Left renal cortex interstitium (tissue), 4 donors: ENCODE measurements around the gene HOXA2. TPM values are rescaled to one million over a fixed set of nuclear protein-coding genes. Genes with fewer than 3 reads are reported as not detected.

ENCODE experiments used
- DNase-seq, 4 donors: peaks; one replicate each; pipeline ENCODE4 v3.0.0-alpha.2; 2013; ENCODE audit warnings: low read depth in 4 of 4, low spot score in 2 of 4, missing footprints in 1 of 4
- polyA plus RNA-seq, 4 donors: library from polyadenylated mRNA; unstranded; fragments of 120-200 nt; gene quantifications; one replicate each; pipeline ENCODE4 v1.2.1, GENCODE V29; 2013; ENCODE audit not compliant: insufficient read length in 4 of 4

HOXA2 gene
- polyA plus RNA-seq, 4 donors: 6.5 to 13.6 (median 10.5) TPM

DNA sequence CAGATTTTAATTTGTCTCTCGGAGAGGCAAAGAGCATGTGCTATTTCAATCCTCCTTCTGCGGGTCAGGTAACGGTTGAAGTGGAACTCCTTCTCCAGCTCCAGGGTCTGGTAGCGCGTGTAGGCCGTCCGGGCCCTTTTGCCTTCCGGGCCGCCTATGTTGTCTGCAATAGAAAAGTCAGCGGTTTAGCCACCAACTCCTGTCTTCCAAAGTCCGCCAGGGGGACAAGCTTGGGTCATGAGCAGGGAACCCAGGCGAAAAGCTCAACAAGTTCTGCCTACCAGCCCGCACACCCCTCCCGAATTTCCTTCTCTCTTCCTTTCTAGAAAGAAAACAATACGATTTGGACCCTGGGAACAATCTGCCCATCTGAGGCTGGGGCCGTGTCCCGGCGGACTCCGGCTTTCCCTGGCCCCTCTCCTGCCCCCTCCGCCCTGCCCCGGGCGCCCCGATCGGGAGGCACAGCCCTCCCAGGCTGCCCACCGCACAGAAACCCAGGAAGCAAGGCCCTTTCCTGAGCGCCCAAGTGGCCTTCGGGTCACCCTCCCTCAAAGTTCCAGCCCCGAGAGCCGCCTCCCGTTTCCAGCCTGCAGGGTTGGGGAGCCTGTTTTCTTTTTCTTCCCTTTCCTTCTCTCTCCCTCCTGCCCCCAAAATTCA, 39.6 kb upstream of the HOXA2 start:
- no peak for DNase-seq

DNA sequence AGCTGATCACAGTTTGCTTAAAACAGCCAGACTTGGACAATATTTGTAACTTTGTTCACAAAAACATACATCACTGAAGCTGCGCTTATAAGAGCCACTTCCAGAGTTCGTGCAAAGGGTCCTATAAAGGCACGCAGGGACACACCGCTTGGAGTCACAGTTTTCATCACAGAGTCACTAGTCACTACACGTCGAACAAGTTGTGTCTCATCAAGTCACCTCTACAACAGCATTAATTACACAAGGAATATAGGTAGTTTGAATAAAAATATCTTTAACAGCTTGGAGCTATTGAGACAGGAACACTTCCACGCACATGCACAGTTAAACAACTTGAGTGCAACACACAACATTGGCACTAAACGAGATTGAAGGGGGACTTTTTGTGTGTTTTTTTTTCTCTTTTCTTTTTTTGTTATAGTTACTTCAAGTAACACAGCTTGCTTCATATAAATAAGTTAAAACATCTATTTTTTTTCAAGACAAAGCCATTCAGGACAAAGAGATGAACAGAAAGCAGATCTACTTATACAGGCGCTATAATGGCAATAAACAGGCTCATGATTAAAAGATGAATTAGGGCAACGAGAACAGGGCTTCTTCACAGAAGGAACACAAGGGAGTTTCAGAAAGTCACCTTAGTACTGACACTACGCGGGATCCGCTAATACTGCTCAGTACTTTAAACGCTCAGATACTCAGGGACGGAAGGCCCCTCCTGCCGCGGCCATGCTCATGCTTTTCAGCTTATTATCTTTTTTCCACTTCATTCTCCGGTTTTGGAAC, 38.8 kb upstream of the HOXA2 start:
- DNase-seq: no peak

DNA sequence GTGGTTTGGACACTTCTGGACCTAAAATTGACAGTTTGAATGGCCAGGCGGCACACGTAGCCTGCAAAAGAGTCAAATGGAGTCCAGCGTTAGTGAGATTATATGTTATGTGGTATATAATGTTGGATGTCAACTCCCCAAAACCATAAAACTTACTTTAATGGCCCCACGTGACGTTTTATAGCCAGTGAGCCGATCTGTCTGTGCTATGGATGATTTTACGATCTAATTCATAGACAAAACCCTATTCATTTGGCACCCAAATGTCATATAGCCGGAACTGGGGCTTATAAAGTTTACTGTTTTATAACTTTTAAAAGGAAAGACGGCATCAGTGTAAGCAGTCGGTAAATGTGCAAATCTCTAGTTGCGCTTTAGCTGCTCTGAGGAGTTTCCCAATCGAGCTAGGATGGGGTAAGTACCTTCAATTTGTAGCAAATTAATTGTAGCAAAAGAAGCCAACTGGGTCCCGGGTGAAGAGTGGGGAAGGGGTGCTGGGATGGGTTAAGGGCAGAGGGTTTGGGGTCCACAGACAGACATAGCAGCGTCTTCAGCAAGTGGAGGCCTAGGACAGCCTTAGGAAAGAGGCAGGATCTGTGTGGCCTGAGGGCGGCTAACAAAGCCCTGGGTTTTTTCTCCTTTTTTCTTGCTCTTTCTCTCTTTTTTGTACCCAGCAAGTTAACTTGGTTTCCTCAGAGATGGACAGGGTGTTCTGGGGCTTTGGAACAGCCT, 37.8 kb upstream of the HOXA2 start:
- DNase-seq: no peak

DNA sequence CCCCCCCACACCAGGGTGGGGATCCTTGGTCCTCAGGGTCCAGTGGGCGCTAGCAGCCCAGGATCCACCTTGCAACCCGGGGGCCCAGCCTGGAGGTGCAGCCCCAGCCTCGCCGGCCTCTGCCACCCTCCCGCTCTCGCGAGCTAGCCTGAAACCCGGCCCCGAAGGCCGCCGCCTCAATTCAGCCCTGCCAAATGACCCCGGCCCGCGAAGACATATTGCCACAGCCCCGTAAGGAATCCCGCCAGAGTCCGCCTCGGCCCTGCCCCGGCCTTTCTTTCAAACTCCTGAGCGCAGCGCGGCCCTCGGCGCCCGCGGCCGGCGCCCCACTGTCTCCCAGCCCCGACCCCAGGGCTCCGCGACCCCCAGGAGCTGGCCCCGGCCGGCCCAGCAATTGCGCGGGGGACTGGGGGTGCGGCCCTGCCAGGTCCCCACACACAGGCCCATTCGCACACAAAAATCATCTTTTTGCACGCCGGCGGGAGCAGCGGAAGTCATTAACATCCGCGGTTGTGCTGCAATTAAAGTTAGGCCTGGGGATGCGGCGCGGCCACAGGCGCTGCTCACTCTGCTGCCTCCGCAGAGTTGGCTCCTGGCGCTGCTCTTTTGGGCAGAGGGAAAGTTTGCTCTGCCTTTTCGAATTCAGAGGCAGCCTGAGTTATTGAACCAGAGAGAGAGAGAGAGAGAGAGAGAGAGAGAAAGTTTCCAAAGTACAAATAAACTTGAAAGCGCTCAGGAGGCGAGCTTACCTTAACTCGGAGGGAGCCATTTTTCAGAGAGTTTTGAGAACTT, 37.0 kb upstream of the HOXA2 start:
- DNase-seq: no peak

DNA sequence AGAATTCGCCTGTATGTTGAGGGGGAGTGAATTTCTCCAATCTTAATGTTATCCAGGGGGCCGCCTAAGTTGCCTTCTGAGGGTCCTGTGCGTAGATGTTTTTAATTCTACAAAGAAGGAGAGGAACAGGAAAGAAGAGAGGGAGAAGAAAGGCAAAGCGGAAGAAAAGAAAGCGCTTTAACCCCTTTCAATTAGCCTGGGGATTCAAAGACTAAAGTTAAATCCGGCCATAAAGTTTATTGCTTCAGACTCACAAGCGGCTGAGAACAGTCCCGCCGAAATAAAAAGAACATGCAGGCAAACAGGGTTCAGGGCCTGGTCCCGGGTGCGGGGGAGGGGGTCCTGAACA, 36.5 kb upstream of the HOXA2 start:
- DNase-seq: no peak

DNA sequence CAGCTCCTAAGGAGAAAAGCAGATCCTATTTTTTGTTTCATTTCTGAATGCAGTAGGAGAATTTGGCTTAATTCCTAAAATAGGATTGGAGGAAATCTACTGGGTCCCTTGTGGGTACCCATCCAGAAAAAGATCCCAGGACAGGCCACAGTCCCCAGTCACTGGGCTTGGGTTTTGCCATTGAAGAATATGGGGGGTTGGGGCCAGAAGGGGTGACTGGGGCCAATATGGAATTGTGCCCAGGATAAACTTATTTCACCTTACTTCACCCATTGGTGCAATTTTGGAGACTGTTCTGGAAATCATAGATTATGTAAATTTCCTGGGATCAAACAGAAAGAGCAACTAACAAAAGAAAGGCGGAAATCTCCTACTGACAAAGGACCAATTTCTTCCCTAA, 36.0 kb upstream of the HOXA2 start:
- DNase-seq: no peak

DNA sequence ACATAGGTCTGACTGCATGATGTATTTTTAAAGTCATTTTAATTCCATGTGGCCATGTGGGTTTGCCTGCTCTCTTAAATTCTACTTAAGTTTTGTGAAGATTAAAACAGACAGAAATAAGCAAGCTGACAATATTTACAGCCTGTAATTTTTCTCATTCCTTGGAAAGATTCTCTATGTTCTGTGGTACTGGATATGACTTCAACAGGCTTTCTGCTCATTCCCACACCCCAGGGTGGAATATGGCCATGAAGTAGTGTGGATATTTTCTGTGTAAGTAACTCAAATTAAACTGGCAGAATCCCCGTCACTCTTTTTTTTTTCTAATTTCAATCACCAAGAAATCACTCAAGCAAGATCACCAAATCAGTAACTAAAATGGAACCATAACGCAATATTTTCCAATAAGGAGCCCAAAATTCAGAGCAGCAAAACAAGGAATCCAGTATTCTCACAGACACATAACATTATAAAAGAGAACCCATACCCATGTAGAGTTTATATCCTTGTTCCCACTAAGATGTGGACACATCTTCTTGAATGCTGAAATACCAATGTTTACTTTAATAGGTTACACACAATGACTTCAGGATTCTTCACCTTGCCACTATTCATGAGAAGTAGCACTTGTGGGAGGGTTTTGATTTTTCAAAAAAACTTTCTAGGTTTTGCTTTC, 35.3 kb upstream of the HOXA2 start:
- DNase-seq: no peak

DNA sequence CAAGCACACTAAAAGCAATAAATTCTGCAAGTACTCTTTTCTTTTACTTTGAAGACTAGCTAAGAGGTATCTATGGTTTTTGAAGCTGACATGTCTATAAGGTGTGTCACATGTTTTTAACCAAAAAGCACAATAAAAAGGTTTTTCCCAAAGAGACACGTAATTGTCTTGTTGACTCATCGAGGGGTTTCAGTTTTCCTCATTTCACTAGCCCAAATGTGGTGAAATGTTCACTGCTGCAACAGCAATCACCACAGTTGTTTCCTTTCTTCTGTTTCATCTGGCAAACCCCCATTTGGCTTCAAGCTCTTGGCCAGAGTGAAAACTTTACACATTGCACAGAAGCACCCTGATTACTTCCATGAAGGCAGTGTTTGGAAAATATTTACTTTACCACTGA, 31.9 kb upstream of the HOXA2 start:
- no peak for DNase-seq

DNA sequence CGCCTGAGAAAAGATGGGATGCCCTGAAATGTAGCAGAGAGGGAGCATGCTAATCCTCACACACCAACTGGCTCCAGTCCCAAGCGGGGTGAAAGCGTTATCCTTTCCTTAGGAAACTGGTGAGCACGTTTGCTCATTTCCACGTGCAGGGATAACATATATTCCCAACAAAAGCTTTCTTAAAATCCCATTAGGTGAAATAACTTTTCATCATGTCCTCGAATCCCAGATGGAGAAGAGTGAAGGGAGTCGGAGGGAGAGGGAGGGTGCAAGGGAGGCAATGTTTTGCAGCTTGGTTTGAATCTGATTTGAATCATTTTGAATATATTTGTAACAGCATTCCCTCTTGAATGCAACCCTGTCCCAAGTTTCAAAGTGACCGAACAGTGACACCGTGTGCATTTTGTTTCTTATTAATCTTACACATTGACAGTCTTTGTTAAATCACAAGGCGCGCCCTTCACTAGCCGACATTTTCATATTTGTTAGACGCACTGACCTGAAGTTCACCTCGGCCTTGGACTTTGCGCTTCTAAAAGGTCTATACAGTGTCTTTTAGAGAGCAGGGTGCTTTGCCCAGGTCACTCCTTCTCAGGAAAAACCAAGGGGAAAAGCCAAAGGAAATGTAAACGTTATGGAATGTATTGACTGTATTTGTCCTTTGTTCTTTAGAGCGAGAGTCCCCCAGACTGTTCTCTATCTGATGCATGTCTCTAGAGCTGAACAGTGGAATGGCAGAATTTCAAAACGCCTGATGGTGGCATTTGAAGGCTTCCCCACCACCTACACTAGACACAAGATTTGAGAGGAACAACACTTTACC, 31.1 kb upstream of the HOXA2 start:
- no peak for DNase-seq

DNA sequence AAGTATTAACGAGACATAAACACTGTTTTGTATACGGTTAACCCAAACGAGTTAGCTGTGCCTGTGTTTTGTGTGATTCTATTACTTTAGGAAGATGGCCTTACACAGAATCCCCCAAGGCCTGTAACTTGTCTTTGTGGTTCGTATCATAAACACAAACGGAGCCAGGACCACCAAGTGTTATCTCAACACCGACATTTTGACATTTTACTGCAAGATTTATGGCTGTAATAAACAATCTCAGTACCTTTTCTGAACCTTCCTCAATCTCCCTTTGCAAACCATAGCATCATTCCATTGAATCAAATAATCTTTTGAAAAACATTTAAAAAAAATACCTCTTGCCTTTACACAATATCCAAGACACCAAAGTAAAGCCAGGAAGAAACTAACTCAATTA, 30.5 kb upstream of the HOXA2 start:
- no peak for DNase-seq

DNA sequence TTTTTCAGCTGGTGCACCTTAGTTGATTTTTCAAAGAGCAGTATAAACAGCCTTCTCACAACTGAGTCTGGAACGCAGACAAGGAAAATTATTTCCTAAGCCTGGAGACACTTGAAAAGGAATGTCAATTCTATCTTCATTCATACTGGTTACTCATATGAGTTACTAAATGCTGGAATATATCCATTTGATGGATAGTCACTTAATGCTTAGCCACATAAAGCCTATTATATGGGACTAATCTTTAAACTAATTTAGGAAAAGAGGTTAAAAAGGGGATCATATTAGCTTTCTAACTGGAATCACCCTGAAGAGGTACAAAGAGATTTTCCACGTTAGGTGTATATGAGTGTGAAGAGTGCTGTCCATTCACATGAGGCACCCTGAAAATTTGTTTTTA, 29.7 kb upstream of the HOXA2 start:
- DNase-seq: no peak

DNA sequence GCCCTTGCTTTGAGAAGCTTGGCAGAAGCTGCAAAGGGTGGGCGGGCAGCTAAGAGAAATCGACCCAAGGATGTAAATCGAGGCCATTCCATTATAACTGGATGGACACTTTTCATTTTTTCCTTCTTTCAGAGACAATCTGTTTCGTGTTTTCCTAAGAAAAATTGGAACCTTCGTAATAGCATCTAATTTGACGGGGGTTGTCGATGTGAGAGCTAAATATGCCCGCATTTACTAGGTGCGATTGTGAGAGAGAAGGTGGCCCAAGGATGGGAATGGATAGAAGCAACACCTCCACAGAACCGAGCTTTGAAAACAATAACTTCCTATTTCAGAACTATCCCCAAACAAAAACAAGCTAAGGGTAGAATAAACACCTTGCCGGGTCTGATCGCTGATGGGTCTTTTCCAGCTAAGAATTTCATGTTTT, 28.9 kb upstream of the HOXA2 start:
- no peak for DNase-seq

DNA sequence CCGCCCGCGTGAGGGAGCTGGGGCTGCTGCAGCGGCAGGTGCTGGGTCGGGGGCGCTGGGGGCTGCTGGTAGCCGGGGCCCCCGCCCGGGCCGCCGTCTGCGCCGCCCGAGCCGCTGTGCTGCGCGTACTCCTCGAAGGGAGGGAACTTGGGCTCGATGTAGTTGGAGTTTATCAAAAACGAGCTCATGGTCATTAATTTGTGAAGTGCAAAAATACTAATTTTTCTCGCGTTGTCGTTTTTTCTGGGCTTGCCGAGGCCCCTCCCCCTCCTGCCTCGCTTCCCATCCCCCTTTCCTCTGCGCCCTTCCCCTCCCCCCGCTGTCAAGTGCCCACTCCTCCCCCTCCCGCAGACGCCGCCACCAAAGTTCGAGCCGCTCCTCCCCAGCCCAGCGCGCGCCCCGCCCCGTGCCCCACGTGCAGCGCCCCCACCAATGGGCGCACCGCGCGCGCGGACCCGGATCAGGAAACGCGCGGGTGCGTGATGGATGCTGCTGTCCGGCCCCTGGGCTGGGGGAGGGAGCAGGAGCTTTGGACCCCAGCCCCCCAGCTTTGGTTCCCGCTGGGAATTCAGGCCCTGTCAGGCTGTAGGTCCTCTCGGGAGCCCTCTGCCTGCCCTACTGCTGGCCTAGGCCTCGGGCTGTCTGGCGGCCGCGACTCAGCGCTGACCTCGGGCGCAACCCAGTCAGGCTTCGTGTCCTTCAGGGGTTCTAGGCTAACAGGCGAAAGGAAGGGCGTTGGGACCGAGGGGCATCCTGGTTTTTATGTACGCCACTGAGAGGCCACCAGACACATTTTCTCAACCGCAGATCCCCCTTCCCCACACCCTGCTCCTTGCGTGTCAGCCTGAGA, 28.3 kb upstream of the HOXA2 start, which contains the start of gene HOXA4:
Gene HOXA4, minus strand, starts transcription at position 218 of the 850 bp plus-strand sequence. Its CDS starts 24 bp downstream, at position 194.
- DNase-seq: peak in 1 of 4 donors; percentile 86

DNA sequence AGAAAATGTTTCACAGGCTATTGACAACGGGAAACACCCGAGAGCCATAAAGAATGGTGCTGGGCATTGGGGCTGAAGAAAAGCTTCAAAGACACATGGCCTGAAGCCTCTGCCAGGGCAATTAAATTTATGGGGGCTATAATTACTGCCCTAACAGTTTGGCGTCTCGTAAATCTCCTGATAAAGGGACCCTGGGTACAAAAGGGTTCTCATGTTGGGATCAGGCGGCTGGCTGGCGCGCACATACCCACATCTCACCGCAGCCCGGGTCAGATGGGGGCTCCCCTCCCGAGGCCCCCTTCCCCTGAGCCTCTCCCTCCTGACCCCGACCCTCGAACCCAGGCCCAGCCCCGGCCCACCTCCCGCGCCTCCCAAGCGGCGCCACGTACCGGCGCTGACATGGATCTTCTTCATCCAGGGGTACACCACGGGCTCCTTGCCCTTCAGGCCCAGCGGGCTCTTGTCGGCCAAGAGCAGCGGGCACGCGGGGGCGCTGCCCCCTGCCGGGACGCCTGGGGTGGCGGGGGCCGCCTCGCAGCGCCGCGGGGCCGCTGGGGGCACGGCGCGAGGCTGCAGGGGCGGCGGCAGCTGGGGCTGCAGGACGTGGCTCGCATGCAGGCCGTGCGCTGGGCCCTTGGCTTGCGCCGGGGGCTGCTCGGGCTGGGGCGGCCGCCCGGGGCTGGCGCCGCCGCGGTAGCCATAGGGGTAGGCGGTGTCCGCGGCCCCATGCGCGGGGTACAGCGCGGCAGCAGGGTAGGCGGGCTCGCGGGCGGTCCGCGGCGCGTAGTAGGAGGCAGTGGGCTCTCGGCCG, 27.5 kb upstream of the HOXA2 start:
- DNase-seq: no peak

DNA sequence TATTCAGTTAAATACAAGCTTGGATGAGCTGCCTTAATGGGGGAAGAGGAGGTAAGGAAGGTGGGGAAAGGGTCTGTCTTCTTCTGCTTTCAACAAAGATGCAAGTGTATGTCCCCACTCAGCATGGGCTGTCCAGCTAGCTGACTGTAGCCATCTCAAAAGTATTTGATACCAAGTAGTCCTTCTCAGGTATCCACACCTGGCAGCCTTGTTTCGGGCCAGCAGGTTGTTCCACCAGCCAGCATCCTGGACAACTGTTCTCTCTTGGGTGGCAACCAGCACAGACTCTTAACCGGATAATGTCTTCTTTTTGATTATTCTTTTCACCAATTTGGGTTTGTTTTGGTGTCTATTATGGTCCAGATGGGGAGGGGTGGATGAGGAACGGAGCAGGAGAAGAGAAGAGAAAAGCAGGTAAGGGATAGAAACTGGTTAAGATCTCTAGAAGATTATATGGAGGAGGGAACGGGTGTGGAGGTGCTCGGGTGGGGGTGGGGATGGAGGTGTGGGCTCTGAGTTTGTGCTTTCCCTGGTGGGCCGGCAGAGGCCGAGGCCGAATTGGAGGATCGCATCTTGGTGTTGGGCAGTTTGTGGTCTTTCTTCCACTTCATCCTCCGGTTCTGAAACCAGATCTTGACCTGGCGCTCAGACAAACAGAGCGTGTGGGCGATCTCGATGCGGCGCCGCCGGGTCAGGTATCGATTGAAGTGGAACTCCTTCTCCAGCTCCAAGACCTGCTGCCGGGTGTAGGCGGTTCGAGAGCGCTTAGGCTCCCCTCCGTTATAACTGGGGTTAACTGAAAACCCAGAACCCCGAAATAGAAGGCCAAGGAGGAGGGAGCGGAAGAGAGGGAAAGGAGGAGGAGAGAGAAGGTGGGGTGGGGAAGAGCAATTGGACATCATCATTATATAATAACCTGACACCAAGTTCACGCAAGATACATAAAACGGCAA, 26.6 kb upstream of the HOXA2 start:
- DNase-seq: no peak

DNA sequence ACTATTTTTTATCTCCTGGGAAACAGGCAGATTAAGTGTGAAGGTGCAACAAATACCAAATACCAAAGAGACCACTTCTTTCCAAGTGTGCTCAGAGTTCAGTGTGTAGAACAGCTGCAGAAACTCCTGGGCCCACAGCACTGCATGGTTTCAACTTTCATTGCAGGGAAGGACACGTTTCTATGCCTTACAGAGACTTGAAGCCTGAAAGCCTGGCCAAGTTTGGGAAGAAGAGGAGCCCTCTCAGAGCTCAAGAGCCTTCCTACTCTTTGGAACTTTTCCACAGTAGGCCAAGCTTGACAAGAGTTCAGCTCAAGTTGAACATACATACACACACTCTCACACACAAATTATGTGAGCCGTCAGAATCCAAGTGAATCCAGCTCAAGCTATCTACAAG, 25.6 kb upstream of the HOXA2 start:
- no peak for DNase-seq
